Nephron (organoid): ENCODE results near the gene NLRC3.

Experiments
- H3K27ac Mint-ChIP-seq, 3 experiments: 2 replicates each; pipeline ENCODE4 v1.8.0; 2020; ENCODE audit warnings: mixed read lengths in 3 of 3, mild to moderate bottlenecking in 2 of 3, moderate library complexity in 1 of 3
- H3K27me3 Mint-ChIP-seq: 2 replicates; pipeline ENCODE4 v1.8.0; 2021; ENCODE audit warnings: low read depth, mild to moderate bottlenecking, moderate library complexity, mixed read lengths
- H3K36me3 Mint-ChIP-seq: 2 replicates; pipeline ENCODE4 v1.8.0; 2020; ENCODE audit warnings: low read depth, mixed read lengths
- H3K4me1 Mint-ChIP-seq: 2 replicates; pipeline ENCODE4 v1.8.0; 2020; ENCODE audit warnings: mixed read lengths
- H3K4me3 Mint-ChIP-seq, 3 experiments: 2 replicates each; pipeline ENCODE4 v1.8.0; 2020; ENCODE audit warnings: mild to moderate bottlenecking in 3 of 3, mixed read lengths in 3 of 3, moderate library complexity in 2 of 3
- H3K9me3 Mint-ChIP-seq: 2 replicates; pipeline ENCODE4 v1.8.0; 2020; ENCODE audit warnings: mixed read lengths
- CTCF ChIP-seq, 3 experiments: fragments of 200-600 bp; sonication (generic); IDR thresholded peaks; one replicate each; pipeline ENCODE4 v1.5.0; 2021; ENCODE audit warnings: antibody characterized with exemption in 3 of 3; ENCODE audit not compliant: unreplicated experiment in 3 of 3

NLRC3 gene

GRCh38 chr16:3584412-3584811 is 7.2 kb upstream of the NLRC3 start:
- Mint-ChIP-seq H3K27ac (no peak overlapping the region), H3K4me3 (no peak overlapping the region)

GRCh38 chr16:3583303-3584038 is 6.3 kb upstream of the NLRC3 start:
- Mint-ChIP-seq H3K27ac (no peak overlapping the region), H3K36me3 (peaks cover 26% of the 10 kb centered on the region), H3K27me3 (no peaks in the 10 kb centered on the region), H3K9me3 (no peaks in the 10 kb centered on the region), H3K4me1 (peaks cover 20% of the 10 kb centered on the region), H3K4me3 (no peak overlapping the region)
- no peak for TF ChIP-seq CTCF (IDR thresholded peaks at IDR 0.05; ENCODE audit: unreplicated experiment in 3 of 3)

More at GRCh38 chr16:3584412-3584811, 7.2 kb upstream of the NLRC3 start:
- no peaks in the 10 kb centered on the region for H3K9me3 Mint-ChIP-seq
- no peaks in the 10 kb centered on the region for H3K27me3 Mint-ChIP-seq
- peaks cover 19% of the 10 kb centered on the region for H3K4me1 Mint-ChIP-seq
- TF ChIP-seq CTCF (IDR thresholded peaks at IDR 0.05; ENCODE audit: unreplicated experiment in 3 of 3), result no peak
- peaks cover 28% of the 10 kb centered on the region for H3K36me3 Mint-ChIP-seq

- Mint-ChIP-seq H3K4me1 (peaks cover 20% of the 10 kb centered on the region), H3K27me3 (no peaks in the 10 kb centered on the region), H3K9me3 (no peaks in the 10 kb centered on the region), H3K36me3 (peaks cover 19% of the 10 kb centered on the region), H3K27ac (no peak overlapping the region), H3K4me3 (no peak overlapping the region)
- TF ChIP-seq CTCF (IDR thresholded peaks at IDR 0.05; ENCODE audit: unreplicated experiment in 3 of 3), result no peak
Observed at GRCh38 chr16:3582276-3583165, 5.3 kb upstream of the NLRC3 start.

GRCh38 chr16:3581392-3581791 is 4.2 kb upstream of the NLRC3 start:
- Mint-ChIP-seq H3K36me3 (peaks cover 16% of the 10 kb centered on the region), H3K27ac (peak overlapping the region; percentile 93 to 96 (median 93)), H3K4me3 (no peak overlapping the region), H3K9me3 (no peaks in the 10 kb centered on the region), H3K4me1 (peaks cover 20% of the 10 kb centered on the region), H3K27me3 (no peaks in the 10 kb centered on the region)
- no peak for TF ChIP-seq CTCF (IDR thresholded peaks at IDR 0.05; ENCODE audit: unreplicated experiment in 3 of 3)

- Mint-ChIP-seq H3K36me3 (peaks cover 12% of the 10 kb centered on the region), H3K9me3 (no peaks in the 10 kb centered on the region), H3K4me3 (peak overlapping the region in 1 of 3 experiments; percentile 42), H3K27ac (peak overlapping the region; percentile 93 to 96 (median 93)), H3K27me3 (no peaks in the 10 kb centered on the region), H3K4me1 (peaks cover 20% of the 10 kb centered on the region)
- TF ChIP-seq CTCF (IDR thresholded peaks at IDR 0.05; ENCODE audit: unreplicated experiment in 3 of 3), result no peak
Observed at GRCh38 chr16:3580686-3581085, 3.5 kb upstream of the NLRC3 start.
